K562 (cell line): ENCODE measurements around the gene HPCAL1. TPM values are rescaled to one million over a fixed set of nuclear protein-coding genes. Genes with fewer than 3 reads are reported as not detected.

Experiments used
- ATAC-seq: fragments of 200-7000 bp; cut with Tn5 transposase; 3 replicates; pipeline ENCODE4 v1.9.1; 2020; ENCODE audit warnings: moderate library complexity
- BruUV-seq: library from RNA; stranded (reverse); fragments of 400-500 nt; replicated peaks from 2 replicates; lab custom pipeline; 2021; lab: Mats Ljungman, UMichigan
- CTCF ChIA-PET: fragments of 300-600 bp; formaldehyde crosslinking; extraction: SDS; loops from one replicate; lab custom pipeline; 2021; ENCODE audit warnings: low intra/inter-chr PET ratio; lab: Yijun Ruan, JAX
- POLR2A ChIA-PET: fragments of 300-600, 350-650 bp; sonication (Branson Sonifier 250); formaldehyde crosslinking; extraction: SDS; loops from one replicate; lab custom pipeline; 2021; ENCODE audit warnings: antibody characterized with exemption, inconsistent platforms; lab: Yijun Ruan, JAX
- DNase-seq, 4 experiments: peaks; one replicate each; pipeline versions ENCODE4 v3.0.0 to v3.0.0-alpha.2; 2011 to 2018; ENCODE audit warnings: low spot score in 3 of 4, mixed read lengths in 3 of 4; ENCODE audit errors: extremely low read depth in 1 of 4
- FAIRE-seq: peaks from 2 replicates; lab custom pipeline; 2011; peaks lifted over from hg19 to GRCh38; lab: Jason Lieb, UNC
- H2AFZ ChIP-seq: 2 replicates; pipeline ENCODE4 v1.6.0; 2011; ENCODE audit warnings: low read depth, low read length, control low read depth, inconsistent platforms
- H3K27ac ChIP-seq: fragments of 200-600 bp; 3 replicates; pipeline ENCODE4 v1.8.0; 2011; ENCODE audit warnings: low read depth, mild to moderate bottlenecking, control low read depth, inconsistent platforms, low read length, moderate library complexity, mixed read lengths; ENCODE audit errors: extremely low read depth
- H3K27me3 ChIP-seq, 2 experiments: fragments of 300-600 bp in 1 of 2; 2 replicates in 1 of 2; 3 replicates in 1 of 2; pipeline versions ENCODE4 v1.6.0 to v1.8.0; 2011; ENCODE audit warnings: inconsistent platforms in 2 of 2, low read length in 2 of 2, mild to moderate bottlenecking in 1 of 2, mixed read lengths in 1 of 2, moderate library complexity in 1 of 2; ENCODE audit not compliant: control insufficient read depth in 2 of 2, insufficient read depth in 2 of 2
- H3K36me3 ChIP-seq: fragments of 300-600 bp; 3 replicates; pipeline ENCODE4 v1.8.0; 2011; ENCODE audit warnings: mild to moderate bottlenecking, low read length, inconsistent platforms; ENCODE audit not compliant: control insufficient read depth, insufficient read depth
- H3K4me1 ChIP-seq, 2 experiments: fragments of 200-600 bp in 1 of 2; replicated peaks in 1 of 2; 2 replicates in 1 of 2; 3 replicates in 1 of 2; pipeline versions ENCODE4 v1.5.1 to v1.8.0; 2011; ENCODE audit warnings: inconsistent platforms in 2 of 2, low read length in 2 of 2, mild to moderate bottlenecking in 1 of 2, mixed read lengths in 1 of 2, moderate library complexity in 1 of 2; ENCODE audit not compliant: control insufficient read depth in 2 of 2, insufficient read depth in 2 of 2
- H3K4me2 ChIP-seq: 2 replicates; pipeline ENCODE4 v1.6.1; 2011; ENCODE audit warnings: low read length, control low read depth, inconsistent platforms, mixed read lengths; ENCODE audit not compliant: insufficient read depth
- H3K4me3 ChIP-seq: fragments of 200-600 bp; sonication (generic), shearing (Covaris generic); 2 replicates; pipeline ENCODE4 v1.5.1; 2016; ENCODE audit warnings: control low read depth, inconsistent platforms
- H3K79me2 ChIP-seq: fragments of 200-600 bp; 3 replicates; pipeline ENCODE4 v1.8.0; 2011; ENCODE audit warnings: low read length, inconsistent platforms; ENCODE audit not compliant: control insufficient read depth, insufficient read depth
- H3K9ac ChIP-seq, 2 experiments: 2 replicates each; pipeline versions ENCODE4 v1.6.0 to v1.6.1; 2011; ENCODE audit warnings: low read depth in 2 of 2, low read length in 2 of 2, control low read depth in 1 of 2, inconsistent platforms in 1 of 2, mild to moderate bottlenecking in 1 of 2, mixed read lengths in 1 of 2; ENCODE audit not compliant: insufficient read depth in 1 of 2
- H3K9me1 ChIP-seq: one replicate; pipeline ENCODE4 v1.6.0; 2011; ENCODE audit warnings: inconsistent platforms, mild to moderate bottlenecking, low read length, moderate library complexity; ENCODE audit not compliant: control insufficient read depth, insufficient read depth
- H3K9me3 ChIP-seq: replicated peaks from 2 replicates; pipeline ENCODE4 v1.5.1; 2011; ENCODE audit warnings: low read depth, low read length, inconsistent platforms; ENCODE audit not compliant: control insufficient read depth, insufficient read depth
- H4K20me1 ChIP-seq: replicated peaks from 2 replicates; pipeline ENCODE4 v1.6.1; 2011; ENCODE audit warnings: low read length, inconsistent platforms, mixed read lengths; ENCODE audit not compliant: control insufficient read depth, insufficient read depth
- BHLHE40 ChIP-seq: IDR thresholded peaks from 2 replicates; pipeline ENCODE4 v1.6.1; 2011; ENCODE audit warnings: low read length, improper control_type of control experiment
- CREM ChIP-seq: IDR thresholded peaks from 2 replicates; pipeline ENCODE4 v1.6.1; 2014; ENCODE audit warnings: antibody characterized with exemption, low read depth
- HDGF ChIP-seq: fragments of 450-650 bp; IDR thresholded peaks from 2 replicates; pipeline ENCODE4 v1.6.1; 2016
- KAT7 ChIP-seq: sonication (generic); formaldehyde crosslinking; IDR thresholded peaks from 2 replicates; pipeline ENCODE4 v1.8.0; 2022; ENCODE audit warnings: missing genetic modification reagents, mild to moderate bottlenecking, borderline replicate concordance
- MAX ChIP-seq: sonication (generic); formaldehyde crosslinking; IDR thresholded peaks from 2 replicates; pipeline ENCODE4 v1.9.0; 2022; ENCODE audit warnings: mild to moderate bottlenecking, missing genetic modification reagents
- MNT ChIP-seq, 2 experiments: fragments of 450-650 bp; conservative IDR thresholded peaks; 2 replicates each; pipeline ENCODE4 v1.6.1; 2017; ENCODE audit warnings: mild to moderate bottlenecking in 2 of 2, moderate library complexity in 2 of 2
- NFE2 ChIP-seq: IDR thresholded peaks from 2 replicates; pipeline ENCODE4 v1.6.1; 2014; ENCODE audit warnings: antibody characterized with exemption, low read depth
- RBM14 ChIP-seq: fragments of 200-400 bp; formaldehyde crosslinking; IDR thresholded peaks from 2 replicates; pipeline ENCODE4 v1.6.1; 2018; ENCODE audit warnings: low read depth, mild to moderate bottlenecking, low read length, moderate library complexity, borderline replicate concordance; ENCODE audit not compliant: insufficient read depth
- RCOR1 ChIP-seq, 2 experiments: IDR thresholded peaks; 2 replicates each; pipeline ENCODE4 v1.6.1; 2012; ENCODE audit warnings: low read depth in 2 of 2, low read length in 2 of 2, borderline replicate concordance in 1 of 2, improper control_type of control experiment in 1 of 2
- SP1 ChIP-seq: sonication (generic); formaldehyde crosslinking; IDR thresholded peaks from 2 replicates; pipeline ENCODE4 v1.8.1; 2022; ENCODE audit warnings: mild to moderate bottlenecking, missing genetic modification reagents
- XRCC5 ChIP-seq: fragments of 200-400 bp; formaldehyde crosslinking; IDR thresholded peaks from 2 replicates; pipeline ENCODE4 v1.6.1; 2017; ENCODE audit warnings: low read depth, mild to moderate bottlenecking, low read length
- WGBS: fragments of 100-300 bp; shearing (Covaris generic); methylation state at CpG from one replicate; pipeline ENCODE4 v1.1.6; 2016; ENCODE audit warnings: low coverage, mixed read lengths; ENCODE audit not compliant: insufficient coverage; ENCODE audit errors: missing lambda C conversion rate; 5-methylcytosine and 5-hydroxymethylcytosine counted together
- in situ Hi-C: fragments of 300-500 bp; cut with MboI; formaldehyde crosslinking; loops from 4 replicates; pipeline ENCODE4 v1.15.0; 2018; ENCODE audit warnings: inconsistent platforms, mixed read lengths
- intact Hi-C: fragments of 100-400 bp; cut with micrococcal nuclease; formaldehyde crosslinking; loops from 2 replicates; pipeline ENCODE4 v1.14.2; 2022
- polyA plus RNA-seq, 8 experiments: library from polyadenylated mRNA; depleted of rRNA in 4 of 8; stranded (reverse) in 5 of 8; unstranded in 3 of 8; fragments of >200 nt; fragmentation: Nextera tagmentation in 2 of 8; fragmentation: Illumina TruSeq in 1 of 8; extraction: Ambion mirVana in 2 of 8; extraction: Trizol in 1 of 8; gene quantifications; 2 replicates each; pipeline versions ENCODE4 v1.2.1 to v1.2.3, GENCODE V29; 2011 to 2014; ENCODE audit warnings: inconsistent platforms in 1 of 8, missing spikeins in 1 of 8
- total RNA-seq, 7 experiments: library from RNA; depleted of rRNA in 6 of 7; stranded (reverse); fragments of >200 nt in 6 of 7; fragmentation: Illumina TruSeq in 2 of 7; extraction: Trizol in 2 of 7; gene quantifications; 2 replicates each; pipeline versions ENCODE4 v1.2.1 to v1.2.3, GENCODE V29; 2011 to 2021; ENCODE audit warnings: low replicate concordance in 1 of 7
- TF ChIP-seq, protein P1 (sequence below): sonication (generic); formaldehyde crosslinking; IDR thresholded peaks from 2 replicates; pipeline ENCODE4 v1.8.0; 2022; ENCODE audit warnings: missing genetic modification reagents, mild to moderate bottlenecking, moderate library complexity, borderline replicate concordance
- TF ChIP-seq, protein P2 (sequence below), 3 experiments: fragments of 200-800 bp in 1 of 3; sonication (Bioruptor generic) in 1 of 3; sonication (generic) in 1 of 3; formaldehyde crosslinking in 1 of 3; IDR thresholded peaks; 2 replicates each; pipeline versions ENCODE4 v1.6.1 to v1.8.0; 2016 to 2022; ENCODE audit warnings: mild to moderate bottlenecking in 2 of 3, missing compliant biosample characterization in 2 of 3, missing genetic modification characterization in 2 of 3, missing genetic modification reagents in 1 of 3

HPCAL1 gene
- total and polyA plus RNA-seq, 9 of the 15 experiments (the other 6 are each of a cell fraction or from before 2014, with no cell fraction given): 2.7 to 65.5 (median 23.9) TPM

DNA sequence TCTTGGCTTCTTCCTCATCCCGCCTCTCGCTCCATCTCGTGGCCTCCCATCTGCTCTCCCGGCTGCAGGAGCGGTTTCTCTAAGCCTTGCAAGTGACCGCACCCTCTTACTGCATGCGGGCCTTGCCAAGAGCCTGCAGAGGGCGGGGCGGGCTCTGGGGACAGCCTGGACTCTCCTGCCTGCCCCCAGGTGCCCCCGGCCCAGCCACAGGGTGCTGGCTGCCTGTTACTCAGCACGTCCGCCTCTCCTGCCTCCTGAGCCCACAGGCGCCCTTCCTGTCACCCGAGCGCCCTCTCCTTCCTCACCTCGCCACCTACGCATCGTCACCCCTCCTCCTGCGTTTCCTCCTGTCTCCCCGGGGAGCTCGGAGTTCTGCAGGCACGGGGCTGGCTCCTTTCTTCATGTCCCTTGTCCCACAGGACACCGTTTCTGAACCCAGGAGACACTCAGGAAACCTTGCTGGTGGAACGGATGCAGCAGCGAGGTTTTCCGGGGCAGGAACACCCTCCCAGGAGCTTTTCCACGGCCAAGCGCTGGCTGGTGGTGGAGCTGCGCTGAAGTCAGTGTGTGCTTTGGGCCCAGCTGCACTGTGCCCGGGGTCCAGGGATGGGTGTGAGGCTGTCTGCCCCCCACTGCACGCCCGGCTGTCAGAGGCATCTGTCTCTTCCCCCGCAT is 28.5 kb downstream of the HPCAL1 start:
- Histone ChIP-seq H3K9me1 (no peaks in the 10 kb centered on the region), H4K20me1 (peaks cover 13% of the 10 kb centered on the region), H3K9me3 (peaks cover 9% of the 10 kb centered on the region), H2AFZ (no peak overlapping the region), H3K27ac (peak overlapping the region; percentile 83; the same call in 2 of the 3 replicates), H3K27me3 (no peaks in the 10 kb centered on the region), H3K4me3 (no peak overlapping the region), H3K4me1 (peaks cover 52 to 72% of the 10 kb centered on the region in 2 experiments), H3K9ac (peak overlapping the region; percentile 54 to 86; a peak in 3 of 4 replicates), H3K4me2 (peak overlapping the region; percentile 80), H3K36me3 (peaks cover 8% of the 10 kb centered on the region; the same call in 2 of the 3 replicates), H3K79me2 (peaks cover 96% of the 10 kb centered on the region)
- ATAC-seq (peak; percentile 70), FAIRE-seq (no peak), DNase-seq (peak; percentile 58 to 71 (median 66))
- intact Hi-C loops: loop anchor here (2.0 to 5.0 kb wide), 3 partner anchors 24 to 78 kb away; no protein-coding TSS in a partner anchor
- in situ Hi-C loops: no loop called here
- no TSS peak for BruUV-seq
- WGBS: 46% methylated on average over 25 of the region's 33 CpGs
- POLR2A ChIA-PET: interaction anchor here (1.0 to 1.5 kb wide), 4 partner anchors 13 to 191 kb away, joined by 3 to 5 read pairs (median 4); no protein-coding TSS in a partner anchor
- CTCF ChIA-PET: no interaction called here
- TF ChIP-seq NFE2: 0 out of 2 replicates have a peak, but pooled peaks have one; percentile 12
- no peak for TF ChIP-seq RCOR1 (IDR thresholded peaks at IDR 0.05; ENCODE audit: borderline replicate concordance in 1 of 2, low read depth in 2 of 2, low read length in 2 of 2)
- TF ChIP-seq MAX (CRISPR knock-in tag): peak; percentile 36; the same call in 1 of the 2 replicates
- 0 out of 2 replicates have a peak, but pooled peaks have one; percentile 21 for TF ChIP-seq CREM
- 0 out of 2 replicates have a peak, but pooled peaks have one; percentile 34 for TF ChIP-seq KAT7 (CRISPR knock-in tag)
- no peak for TF ChIP-seq RBM14
- no peak for TF ChIP-seq XRCC5
- peak in 1 of 2 experiments; percentile 60; a peak in 2 of 4 replicates for TF ChIP-seq MNT (conservative IDR thresholded peaks at IDR 0.05)
- TF ChIP-seq, protein P1, sequence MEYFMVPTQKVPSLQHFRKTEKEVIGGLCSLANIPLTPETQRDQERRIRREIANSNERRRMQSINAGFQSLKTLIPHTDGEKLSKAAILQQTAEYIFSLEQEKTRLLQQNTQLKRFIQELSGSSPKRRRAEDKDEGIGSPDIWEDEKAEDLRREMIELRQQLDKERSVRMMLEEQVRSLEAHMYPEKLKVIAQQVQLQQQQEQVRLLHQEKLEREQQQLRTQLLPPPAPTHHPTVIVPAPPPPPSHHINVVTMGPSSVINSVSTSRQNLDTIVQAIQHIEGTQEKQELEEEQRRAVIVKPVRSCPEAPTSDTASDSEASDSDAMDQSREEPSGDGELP (CRISPR knock-in tag): peak; percentile 49; the same call in 1 of the 2 replicates
- TF ChIP-seq SP1 (CRISPR knock-in tag): no peak
- peak; percentile 47 for TF ChIP-seq BHLHE40
- TF ChIP-seq, protein P2, sequence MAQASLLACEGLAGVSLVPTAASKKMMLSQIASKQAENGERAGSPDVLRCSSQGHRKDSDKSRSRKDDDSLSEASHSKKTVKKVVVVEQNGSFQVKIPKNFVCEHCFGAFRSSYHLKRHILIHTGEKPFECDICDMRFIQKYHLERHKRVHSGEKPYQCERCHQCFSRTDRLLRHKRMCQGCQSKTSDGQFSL (CRISPR knock-in tag; IDR thresholded peaks at IDR 0.05): peak; percentile 57; the same call in 1 of the 2 replicates
- TF ChIP-seq, protein P2 (tag; IDR thresholded peaks at IDR 0.05): no peak
- TF ChIP-seq HDGF: peak; percentile 68; the same call in 1 of the 2 replicates
